HS-5 (cell line): ENCODE data around the gene ZNF341.

Experiments
- DNase-seq: peaks from one replicate; pipeline ENCODE4 v3.0.0-alpha.2; 2012; ENCODE audit warnings: low read depth

The ZNF341 gene

GRCh38 chr20:33825340-33826269, 93.8 kb downstream of the ZNF341 start:
- no peak for DNase-seq

DNA sequence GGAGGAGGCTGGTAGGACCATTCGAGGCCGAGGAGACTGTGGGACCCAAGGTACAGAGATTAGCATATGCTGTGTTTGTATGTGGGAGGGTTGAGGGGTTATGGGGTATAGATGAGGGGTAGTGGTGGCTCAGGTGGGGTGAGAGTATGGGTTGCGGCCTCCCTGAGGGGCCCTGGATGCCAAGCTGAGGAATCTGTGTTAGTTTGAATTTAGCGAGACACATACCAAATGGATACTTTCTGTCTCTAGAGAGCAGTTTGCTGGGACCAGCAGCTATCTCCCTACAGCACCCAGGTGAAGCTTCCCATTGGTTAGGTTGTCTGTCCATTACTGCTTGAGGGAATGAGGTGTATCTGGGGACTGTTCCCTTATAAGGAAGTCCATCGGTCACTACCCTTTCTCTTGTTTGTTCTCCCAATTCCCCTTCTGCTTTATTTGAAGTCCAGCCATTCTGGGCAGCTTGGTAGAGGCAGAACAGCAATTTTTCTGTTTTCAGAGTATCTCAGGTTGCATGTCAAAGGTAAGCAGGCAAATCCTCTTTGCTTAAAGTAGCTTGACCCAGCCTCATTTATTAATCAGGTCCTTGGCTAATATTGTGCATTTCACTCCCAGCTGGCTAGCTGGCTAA, 94.6 kb downstream of the ZNF341 start:
- DNase-seq = no peak

DNA sequence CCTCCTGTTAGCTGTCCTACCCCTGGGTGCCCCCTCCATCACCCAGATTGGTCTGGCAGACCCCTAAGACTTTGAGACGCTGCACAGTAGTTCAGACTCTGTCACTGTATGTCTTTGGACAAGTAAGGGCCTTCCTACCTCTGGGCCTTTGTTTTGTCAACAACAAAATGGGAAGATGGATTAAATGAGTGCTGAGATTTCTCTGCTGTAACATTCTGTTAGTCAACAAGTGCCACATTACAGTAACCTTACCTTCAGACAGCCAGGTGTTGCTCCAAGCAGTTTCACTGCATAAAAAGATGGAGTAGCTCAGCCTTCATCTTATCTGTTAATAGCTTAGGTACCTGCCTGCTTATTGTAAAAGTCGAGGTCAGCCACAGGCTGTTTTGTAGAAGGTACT, 95.3 kb downstream of the ZNF341 start:
- no peak for DNase-seq

DNA sequence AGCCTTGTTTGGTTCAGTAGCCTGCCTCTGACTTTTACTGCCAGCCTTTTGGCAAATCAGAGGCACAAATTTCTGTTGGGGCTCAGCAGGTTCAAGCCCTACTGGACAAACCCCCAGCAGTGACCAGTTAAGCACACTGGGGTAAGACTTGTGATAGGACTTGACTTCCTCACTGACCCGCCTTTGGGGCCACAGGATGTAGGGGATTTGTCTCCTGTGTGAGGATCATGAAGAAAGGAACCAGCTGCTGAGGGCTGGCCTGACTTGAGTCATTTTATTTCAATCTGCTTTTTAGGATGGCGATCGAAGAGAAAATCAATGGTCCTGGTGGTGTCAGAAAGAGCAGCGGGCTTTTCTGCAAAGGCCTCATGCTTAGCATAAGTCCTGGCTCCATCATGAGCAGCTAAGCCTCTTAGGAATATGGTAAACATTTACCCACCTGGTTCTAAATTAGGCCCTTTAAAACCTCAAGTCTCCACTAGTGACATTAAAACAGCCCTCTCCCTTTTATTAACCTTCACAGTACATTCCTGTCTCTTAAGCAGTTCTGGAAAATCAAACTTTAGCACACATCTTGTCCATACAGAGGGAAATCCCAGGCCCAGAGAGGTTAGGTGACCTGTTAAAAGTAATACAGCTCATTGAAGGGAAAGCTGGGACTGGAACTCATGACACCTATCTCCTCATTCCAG, 96.0 kb downstream of the ZNF341 start:
- DNase-seq = no peak

DNA sequence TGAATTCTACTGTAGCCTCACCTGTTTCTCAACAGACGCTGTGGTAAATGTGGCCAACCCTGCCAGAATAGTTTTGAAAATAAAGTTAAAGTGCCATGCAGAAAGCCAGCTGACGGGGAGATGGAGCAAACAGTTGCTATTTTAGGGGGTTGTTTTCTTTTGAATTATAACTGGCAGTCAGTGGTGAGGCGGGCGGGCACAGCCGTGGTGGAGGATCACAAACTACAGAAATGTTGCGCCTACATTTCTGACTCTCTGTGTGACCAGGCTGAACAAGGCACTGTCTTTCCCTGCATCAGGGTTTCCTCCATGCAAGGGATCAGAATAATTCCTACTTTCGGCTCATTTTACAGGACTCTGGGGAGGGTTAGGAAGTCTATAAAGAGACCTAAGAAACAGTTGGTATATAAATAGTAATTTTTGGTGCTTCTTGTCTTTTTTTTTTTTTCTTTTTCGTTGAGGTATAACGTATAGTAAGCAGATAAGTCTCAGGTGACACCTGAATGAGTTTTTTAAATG, 96.6 kb downstream of the ZNF341 start:
- DNase-seq = no peak

DNA sequence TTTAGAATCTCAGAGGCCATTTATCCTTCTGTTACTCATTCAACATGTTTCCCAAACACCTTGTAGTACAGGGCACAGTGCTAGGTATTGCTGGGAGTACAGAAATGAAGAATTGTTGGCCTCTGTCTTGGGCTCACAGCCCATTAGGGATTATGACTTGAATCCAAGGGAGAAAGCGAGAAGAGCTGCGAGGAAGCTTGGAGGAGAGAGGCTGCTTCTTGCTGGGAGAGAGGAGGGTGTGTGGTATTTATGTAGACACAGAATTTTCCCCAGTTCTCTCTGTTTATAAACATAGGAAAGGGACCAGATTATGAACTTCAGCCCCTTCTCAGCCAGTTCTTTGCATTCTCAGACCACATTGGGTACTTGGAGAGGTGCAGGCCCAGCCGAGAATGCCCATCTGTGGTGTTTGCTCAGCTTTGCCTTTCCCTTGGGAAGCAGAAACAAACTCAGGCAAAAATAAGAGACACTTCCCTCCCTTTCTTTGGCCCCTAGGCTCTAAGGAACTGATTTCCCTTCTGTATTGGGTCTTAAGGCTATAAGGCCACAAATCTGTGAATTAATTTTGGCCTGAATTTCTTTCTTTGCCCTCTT, 97.3 kb downstream of the ZNF341 start:
- DNase-seq = no peak

DNA sequence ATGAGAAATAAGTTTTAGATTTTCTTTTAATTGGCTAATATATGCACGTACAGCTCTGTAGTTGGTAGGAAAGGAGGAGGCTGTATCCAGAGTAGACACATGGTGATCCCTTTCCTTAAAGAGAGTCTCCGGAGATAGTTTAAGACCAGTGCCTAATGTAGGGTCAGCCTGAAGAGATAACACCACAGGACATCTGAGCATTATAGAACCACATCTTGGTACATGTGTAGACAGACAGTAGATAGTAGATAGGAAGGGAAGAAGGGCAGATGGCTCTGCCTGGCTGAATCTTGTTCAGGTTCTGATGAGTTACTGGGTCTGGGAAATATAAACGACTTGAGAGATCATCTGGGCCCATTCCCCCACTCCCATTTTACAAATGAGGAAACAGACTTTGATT, 97.8 kb downstream of the ZNF341 start:
- DNase-seq = no peak

DNA sequence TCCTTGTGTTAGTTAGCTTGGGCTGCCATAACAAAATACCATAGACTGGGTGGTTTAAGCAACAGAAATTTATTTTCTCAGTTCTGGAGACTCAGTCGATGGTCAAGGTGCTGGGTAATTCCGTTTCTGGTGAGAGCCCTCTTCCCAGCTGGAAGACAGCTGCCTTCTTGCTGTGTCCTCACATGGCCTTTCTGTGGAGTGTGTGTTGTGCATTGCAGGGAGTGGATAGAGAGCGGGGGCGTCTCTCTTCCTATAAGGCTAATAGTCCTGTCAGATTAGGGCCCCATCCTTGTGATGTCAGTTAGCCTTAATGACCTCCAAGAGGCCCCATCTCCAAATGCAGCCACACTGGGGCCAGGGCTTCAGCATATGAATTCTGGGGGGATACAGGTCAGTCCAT, 98.6 kb downstream of the ZNF341 start:
- DNase-seq = no peak

GRCh38 chr20:33832103-33832804, 100.5 kb downstream of the ZNF341 start:
- no peak for DNase-seq

DNA sequence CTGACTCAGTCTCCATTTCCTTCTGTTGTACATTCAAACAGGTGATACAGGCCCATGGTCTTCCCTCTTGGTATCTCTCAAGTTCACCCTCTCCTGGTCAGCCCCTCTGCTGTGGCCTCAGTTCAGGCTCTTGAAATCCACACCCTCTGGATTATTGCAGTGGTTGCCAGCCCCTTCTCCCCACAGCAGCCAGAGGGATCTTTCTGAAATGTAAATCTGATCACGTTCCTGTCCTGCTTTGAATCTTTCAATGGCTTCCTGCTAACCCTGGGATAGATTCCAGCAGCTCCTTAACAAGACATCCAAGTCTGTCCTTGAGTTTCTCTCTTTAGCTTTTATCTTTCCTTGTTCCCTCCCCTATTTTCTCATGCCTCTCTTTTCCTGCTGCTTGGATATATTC, 101.5 kb downstream of the ZNF341 start:
- no peak for DNase-seq

DNA sequence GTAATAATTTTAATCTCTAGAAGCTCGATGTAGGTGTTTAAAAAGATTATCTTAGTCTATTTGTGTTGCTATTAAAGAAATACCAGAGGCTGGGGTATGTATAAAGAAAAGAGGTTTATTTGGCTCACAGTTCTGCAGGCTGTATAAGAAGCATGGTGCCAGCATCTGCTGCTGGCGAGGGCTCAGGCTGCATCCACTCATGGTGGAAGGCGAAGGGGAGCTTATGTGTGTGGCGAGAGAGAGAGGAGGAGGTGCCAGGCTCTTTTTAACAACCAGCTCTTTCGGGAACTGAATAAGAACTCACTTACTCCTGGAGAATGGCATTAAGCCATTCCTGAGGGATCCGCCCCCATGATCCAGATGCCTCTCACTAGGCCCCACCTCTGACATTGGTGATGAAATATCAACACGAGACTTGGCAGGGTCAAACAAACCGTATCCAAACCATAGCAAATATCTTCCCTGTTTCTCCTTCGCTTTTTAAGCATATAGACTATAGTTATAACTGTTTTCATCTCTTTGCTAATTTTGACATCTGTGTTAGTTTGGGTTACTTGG, 103.9 kb downstream of the ZNF341 start:
- DNase-seq = no peak

- DNase-seq = no peak
Observed at GRCh38 chr20:33836277-33836676, 104.5 kb downstream of the ZNF341 start.

GRCh38 chr20:33837096-33837830, 105.5 kb downstream of the ZNF341 start:
- DNase-seq = no peak

GRCh38 chr20:33838035-33838864, 106.5 kb downstream of the ZNF341 start:
- no peak for DNase-seq

DNA sequence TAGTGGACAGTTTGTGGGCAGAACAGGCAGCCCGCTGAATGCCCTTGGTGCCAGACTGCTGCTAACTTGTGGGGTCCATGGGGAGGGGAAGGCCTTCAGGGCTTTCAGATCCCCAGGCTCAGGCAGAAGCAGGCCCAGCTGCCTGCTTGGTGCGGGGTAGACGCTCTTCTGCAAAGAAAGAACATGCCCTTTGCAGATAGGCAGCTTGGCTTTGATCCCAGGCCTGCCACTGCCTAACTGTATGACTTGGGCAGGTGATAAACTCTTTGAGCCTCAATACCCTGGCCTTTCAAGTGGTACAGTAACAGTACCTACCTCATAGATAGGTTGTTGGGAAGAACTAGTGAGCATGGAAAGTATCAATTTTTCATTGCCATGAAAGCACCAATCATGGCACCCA, 107.8 kb downstream of the ZNF341 start:
- no peak for DNase-seq

DNA sequence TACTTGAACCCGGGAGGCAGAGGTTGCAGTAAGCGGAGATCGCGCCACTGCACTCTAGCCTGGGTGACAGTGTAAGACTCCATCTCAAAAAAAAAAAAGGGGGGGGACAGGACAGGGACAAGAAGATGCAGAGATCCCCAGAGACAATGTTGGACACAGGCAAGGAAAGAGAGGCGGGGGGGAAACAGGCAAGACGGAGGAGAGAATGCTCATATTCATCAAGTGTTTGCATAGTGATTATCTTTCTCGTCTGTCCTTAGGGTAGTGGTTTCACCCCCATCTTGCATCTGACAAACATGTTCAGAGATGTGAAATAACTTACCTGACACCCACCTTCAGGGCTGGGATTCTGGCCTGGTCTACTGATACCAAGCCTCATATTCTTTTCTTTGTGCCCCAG, 108.4 kb downstream of the ZNF341 start:
- DNase-seq = no peak

- no peak for DNase-seq
Observed at GRCh38 chr20:33840759-33841435, 109.1 kb downstream of the ZNF341 start.

DNA sequence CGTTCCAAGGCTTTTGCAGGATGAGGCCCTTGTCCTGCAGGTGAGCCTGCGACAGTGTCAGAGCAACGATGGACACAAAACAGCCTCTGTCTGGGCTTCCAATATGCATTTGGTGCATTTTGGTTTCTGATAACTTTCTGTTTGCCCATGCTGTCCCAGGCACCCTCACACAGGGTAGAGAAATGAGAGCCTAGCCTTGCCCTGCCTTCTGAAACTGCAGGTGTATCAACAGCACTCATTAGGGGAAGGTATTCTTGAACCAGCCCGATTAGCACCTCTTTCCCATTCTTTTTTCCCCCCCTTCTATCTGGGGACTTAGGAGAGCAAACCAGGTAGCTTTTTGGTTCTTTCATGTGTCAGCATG, 109.6 kb downstream of the ZNF341 start:
- DNase-seq = no peak
